Measurements from ENCODE around the gene TMPRSS3.

The TMPRSS3 gene

DNA sequence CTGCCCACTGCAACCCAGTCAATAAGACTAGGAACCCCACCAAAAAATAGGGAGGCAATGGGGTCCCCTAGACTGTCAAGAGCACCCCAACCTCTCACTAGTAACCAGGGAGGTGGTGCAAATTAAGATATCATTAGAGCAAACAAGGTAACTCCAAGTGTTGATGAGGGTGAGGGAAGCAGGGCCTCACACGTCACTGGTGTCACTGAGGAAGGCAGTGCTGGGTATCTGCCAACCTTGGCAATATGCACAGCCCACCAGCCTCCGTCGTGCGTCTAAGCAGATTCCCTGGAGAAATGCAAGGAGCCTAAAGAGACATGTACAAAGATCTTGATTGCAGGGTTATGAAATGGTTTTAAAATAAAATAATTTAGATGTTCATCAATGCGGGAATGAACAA lies 11.6 kb upstream of the TMPRSS3 start (continued):
- TF ChIP-seq ZNF426 (tag by site-specific recombination; IDR thresholded peaks at IDR 0.05) (no peak), ZNF585B (tag by site-specific recombination; IDR thresholded peaks at IDR 0.05) (no peak)
- TF ChIP-seq, protein P1, sequence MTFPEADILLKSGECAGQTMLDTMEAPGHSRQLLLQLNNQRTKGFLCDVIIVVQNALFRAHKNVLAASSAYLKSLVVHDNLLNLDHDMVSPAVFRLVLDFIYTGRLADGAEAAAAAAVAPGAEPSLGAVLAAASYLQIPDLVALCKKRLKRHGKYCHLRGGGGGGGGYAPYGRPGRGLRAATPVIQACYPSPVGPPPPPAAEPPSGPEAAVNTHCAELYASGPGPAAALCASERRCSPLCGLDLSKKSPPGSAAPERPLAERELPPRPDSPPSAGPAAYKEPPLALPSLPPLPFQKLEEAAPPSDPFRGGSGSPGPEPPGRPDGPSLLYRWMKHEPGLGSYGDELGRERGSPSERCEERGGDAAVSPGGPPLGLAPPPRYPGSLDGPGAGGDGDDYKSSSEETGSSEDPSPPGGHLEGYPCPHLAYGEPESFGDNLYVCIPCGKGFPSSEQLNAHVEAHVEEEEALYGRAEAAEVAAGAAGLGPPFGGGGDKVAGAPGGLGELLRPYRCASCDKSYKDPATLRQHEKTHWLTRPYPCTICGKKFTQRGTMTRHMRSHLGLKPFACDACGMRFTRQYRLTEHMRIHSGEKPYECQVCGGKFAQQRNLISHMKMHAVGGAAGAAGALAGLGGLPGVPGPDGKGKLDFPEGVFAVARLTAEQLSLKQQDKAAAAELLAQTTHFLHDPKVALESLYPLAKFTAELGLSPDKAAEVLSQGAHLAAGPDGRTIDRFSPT (tag by site-specific recombination; IDR thresholded peaks at IDR 0.05) = no peak

DNA sequence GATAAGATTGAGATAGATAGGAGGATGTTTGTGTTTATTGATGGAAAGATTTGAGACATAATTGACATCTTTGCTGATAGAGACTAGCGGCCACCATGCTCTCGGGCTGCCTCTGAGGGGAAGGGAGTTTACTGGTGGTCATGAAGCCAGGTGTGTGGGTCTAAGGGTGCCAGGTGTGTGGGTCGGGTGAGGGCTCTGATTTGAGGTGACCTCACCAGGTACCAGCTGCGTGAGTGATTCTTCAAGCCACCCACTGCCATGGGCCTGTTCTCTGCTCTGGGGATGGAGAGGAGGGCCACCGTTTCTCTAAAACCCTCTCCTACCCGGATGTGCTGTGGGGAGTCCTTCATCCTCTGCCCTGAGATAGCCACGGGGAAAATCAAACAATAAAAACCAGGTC lies 11.0 kb upstream of the TMPRSS3 start:
- Histone ChIP-seq H3K4me1 (ENCODE audit: control insufficient read depth, insufficient read depth, low read length) (no peaks in the 10 kb centered on the region), H3K36me3 (ENCODE audit: control insufficient read depth in 2 of 2, insufficient read depth in 1 of 2, low read length in 2 of 2) (no peaks in the 10 kb centered on the region), H3K27ac (ENCODE audit: extremely low read depth, low read depth, low read length) (no peak overlapping the region), H3K4me3 (ENCODE audit: low read depth, low read length) (no peak overlapping the region), H3K9me3 (ENCODE audit: control insufficient read depth, insufficient read depth, low read depth, low read length) (no peaks in the 10 kb centered on the region)
- no peak for TF ChIP-seq ZNF544 (tag by site-specific recombination; IDR thresholded peaks at IDR 0.05)
- no peak for TF ChIP-seq ZNF174 (tag by site-specific recombination; IDR thresholded peaks at IDR 0.05)
- TF ChIP-seq ZNF629 (tag by site-specific recombination; IDR thresholded peaks at IDR 0.05) = no peak
- no peak for TF ChIP-seq ZNF394 (tag by site-specific recombination; IDR thresholded peaks at IDR 0.05; ENCODE audit: borderline replicate concordance)
- TF ChIP-seq REPIN1 (tag by site-specific recombination; IDR thresholded peaks at IDR 0.05; ENCODE audit: low read depth) = no peak
- no peak for TF ChIP-seq ZNF211 (tag by site-specific recombination; IDR thresholded peaks at IDR 0.05; ENCODE audit: low read depth)
- no peak for TF ChIP-seq ZFP69B (tag by site-specific recombination; IDR thresholded peaks at IDR 0.05)
- no peak for TF ChIP-seq ZNF510 (tag by site-specific recombination; IDR thresholded peaks at IDR 0.05; ENCODE audit: insufficient replicate concordance)
- TF ChIP-seq ZNF658 (tag by site-specific recombination; IDR thresholded peaks at IDR 0.05) = no peak
- no peak for TF ChIP-seq ZBTB48 (tag by site-specific recombination; IDR thresholded peaks at IDR 0.05)
- TF ChIP-seq, protein P2, sequence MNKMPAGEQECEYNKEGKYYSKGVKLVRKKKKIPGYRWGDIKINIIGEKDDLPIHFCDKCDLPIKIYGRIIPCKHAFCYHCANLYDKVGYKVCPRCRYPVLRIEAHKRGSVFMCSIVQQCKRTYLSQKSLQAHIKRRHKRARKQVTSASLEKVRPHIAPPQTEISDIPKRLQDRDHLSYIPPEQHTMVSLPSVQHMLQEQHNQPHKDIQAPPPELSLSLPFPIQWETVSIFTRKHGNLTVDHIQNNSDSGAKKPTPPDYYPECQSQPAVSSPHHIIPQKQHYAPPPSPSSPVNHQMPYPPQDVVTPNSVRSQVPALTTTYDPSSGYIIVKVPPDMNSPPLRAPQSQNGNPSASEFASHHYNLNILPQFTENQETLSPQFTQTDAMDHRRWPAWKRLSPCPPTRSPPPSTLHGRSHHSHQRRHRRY (tag by site-specific recombination; IDR thresholded peaks at IDR 0.05) = no peak
- TF ChIP-seq ZNF777 (tag by site-specific recombination; IDR thresholded peaks at IDR 0.05; ENCODE audit: borderline replicate concordance) = no peak
- TF ChIP-seq ZNF274 (IDR thresholded peaks at IDR 0.05; ENCODE audit: low read length) = no peak
- TF ChIP-seq ZNF274 (tag by site-specific recombination; IDR thresholded peaks at IDR 0.05; ENCODE audit: borderline replicate concordance) = no peak
- TF ChIP-seq ZNF423 (tag by site-specific recombination; IDR thresholded peaks at IDR 0.05) = no peak
- TF ChIP-seq, protein P3, sequence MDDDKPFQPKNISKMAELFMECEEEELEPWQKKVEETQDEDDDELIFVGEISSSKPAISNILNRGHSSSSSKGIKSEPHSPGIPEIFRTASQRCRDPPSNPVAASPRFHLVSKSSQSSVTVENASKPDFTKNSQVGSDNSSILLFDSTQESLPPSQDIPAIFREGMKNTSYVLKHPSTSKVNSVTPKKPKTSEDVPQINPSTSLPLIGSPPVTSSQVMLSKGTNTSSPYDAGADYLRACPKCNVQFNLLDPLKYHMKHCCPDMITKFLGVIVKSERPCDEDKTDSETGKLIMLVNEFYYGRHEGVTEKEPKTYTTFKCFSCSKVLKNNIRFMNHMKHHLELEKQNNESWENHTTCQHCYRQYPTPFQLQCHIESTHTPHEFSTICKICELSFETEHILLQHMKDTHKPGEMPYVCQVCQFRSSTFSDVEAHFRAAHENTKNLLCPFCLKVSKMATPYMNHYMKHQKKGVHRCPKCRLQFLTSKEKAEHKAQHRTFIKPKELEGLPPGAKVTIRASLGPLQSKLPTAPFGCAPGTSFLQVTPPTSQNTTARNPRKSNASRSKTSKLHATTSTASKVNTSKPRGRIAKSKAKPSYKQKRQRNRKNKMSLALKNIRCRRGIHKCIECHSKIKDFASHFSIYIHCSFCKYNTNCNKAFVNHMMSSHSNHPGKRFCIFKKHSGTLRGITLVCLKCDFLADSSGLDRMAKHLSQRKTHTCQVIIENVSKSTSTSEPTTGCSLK (tag by site-specific recombination; IDR thresholded peaks at IDR 0.05) = no peak
- TF ChIP-seq, protein P4, sequence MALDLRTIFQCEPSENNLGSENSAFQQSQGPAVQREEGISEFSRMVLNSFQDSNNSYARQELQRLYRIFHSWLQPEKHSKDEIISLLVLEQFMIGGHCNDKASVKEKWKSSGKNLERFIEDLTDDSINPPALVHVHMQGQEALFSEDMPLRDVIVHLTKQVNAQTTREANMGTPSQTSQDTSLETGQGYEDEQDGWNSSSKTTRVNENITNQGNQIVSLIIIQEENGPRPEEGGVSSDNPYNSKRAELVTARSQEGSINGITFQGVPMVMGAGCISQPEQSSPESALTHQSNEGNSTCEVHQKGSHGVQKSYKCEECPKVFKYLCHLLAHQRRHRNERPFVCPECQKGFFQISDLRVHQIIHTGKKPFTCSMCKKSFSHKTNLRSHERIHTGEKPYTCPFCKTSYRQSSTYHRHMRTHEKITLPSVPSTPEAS (tag by site-specific recombination; IDR thresholded peaks at IDR 0.05) = no peak
- TF ChIP-seq ZEB2 (tag by site-specific recombination; IDR thresholded peaks at IDR 0.05) = no peak
- TF ChIP-seq ZBTB1 (tag by site-specific recombination; IDR thresholded peaks at IDR 0.05) = no peak
- TF ChIP-seq, protein P5, sequence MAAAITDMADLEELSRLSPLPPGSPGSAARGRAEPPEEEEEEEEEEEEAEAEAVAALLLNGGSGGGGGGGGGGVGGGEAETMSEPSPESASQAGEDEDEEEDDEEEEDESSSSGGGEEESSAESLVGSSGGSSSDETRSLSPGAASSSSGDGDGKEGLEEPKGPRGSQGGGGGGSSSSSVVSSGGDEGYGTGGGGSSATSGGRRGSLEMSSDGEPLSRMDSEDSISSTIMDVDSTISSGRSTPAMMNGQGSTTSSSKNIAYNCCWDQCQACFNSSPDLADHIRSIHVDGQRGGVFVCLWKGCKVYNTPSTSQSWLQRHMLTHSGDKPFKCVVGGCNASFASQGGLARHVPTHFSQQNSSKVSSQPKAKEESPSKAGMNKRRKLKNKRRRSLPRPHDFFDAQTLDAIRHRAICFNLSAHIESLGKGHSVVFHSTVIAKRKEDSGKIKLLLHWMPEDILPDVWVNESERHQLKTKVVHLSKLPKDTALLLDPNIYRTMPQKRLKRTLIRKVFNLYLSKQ (tag by site-specific recombination; IDR thresholded peaks at IDR 0.05; ENCODE audit: borderline replicate concordance) = no peak
- TF ChIP-seq, protein P6, sequence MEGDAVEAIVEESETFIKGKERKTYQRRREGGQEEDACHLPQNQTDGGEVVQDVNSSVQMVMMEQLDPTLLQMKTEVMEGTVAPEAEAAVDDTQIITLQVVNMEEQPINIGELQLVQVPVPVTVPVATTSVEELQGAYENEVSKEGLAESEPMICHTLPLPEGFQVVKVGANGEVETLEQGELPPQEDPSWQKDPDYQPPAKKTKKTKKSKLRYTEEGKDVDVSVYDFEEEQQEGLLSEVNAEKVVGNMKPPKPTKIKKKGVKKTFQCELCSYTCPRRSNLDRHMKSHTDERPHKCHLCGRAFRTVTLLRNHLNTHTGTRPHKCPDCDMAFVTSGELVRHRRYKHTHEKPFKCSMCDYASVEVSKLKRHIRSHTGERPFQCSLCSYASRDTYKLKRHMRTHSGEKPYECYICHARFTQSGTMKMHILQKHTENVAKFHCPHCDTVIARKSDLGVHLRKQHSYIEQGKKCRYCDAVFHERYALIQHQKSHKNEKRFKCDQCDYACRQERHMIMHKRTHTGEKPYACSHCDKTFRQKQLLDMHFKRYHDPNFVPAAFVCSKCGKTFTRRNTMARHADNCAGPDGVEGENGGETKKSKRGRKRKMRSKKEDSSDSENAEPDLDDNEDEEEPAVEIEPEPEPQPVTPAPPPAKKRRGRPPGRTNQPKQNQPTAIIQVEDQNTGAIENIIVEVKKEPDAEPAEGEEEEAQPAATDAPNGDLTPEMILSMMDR (tag by site-specific recombination; IDR thresholded peaks at IDR 0.05) = no peak
- CTCF ChIA-PET = no interaction called here
- POLR2A ChIA-PET = no interaction called here
